HepG2 (cell line): ENCODE data around the gene MBOAT7. TPM values are rescaled to one million over a fixed set of nuclear protein-coding genes. Genes with fewer than 3 reads are reported as not detected.

Source experiments
- ATF4 ChIP-seq, 2 experiments: fragments of 450-650 bp in 1 of 2; sonication (generic) in 1 of 2; formaldehyde crosslinking; IDR thresholded peaks; 2 replicates each; pipeline versions ENCODE4 v1.5.0 to v1.8.0; 2020 to 2022; ENCODE audit warnings: mild to moderate bottlenecking in 1 of 2, missing genetic modification reagents in 1 of 2
- FOXA1 ChIP-seq, 2 experiments: fragments of 450-650 bp in 1 of 2; sonication (generic) in 1 of 2; formaldehyde crosslinking in 1 of 2; IDR thresholded peaks; 2 replicates each; pipeline versions ENCODE4 v1.4.0 to v1.6.1; 2016 to 2020; ENCODE audit warnings: missing genetic modification reagents in 1 of 2
- FOXP1 ChIP-seq, 2 experiments: fragments of 450-650 bp in 1 of 2; IDR thresholded peaks; 2 replicates each; pipeline ENCODE4 v1.6.1; 2017 to 2018; ENCODE audit warnings: antibody characterized with exemption in 1 of 2
- HBP1 ChIP-seq: IDR thresholded peaks from 2 replicates; pipeline ENCODE4 v1.6.1; 2016; ENCODE audit warnings: low read depth, control low read depth
- HDAC1 ChIP-seq: sonication (generic); formaldehyde crosslinking; IDR thresholded peaks from 2 replicates; pipeline ENCODE4 v1.5.1; 2020; ENCODE audit warnings: mild to moderate bottlenecking, missing genetic modification reagents
- HDAC2 ChIP-seq: sonication (generic); formaldehyde crosslinking; IDR thresholded peaks from 2 replicates; pipeline ENCODE4 v1.4.0; 2020; ENCODE audit warnings: missing genetic modification reagents
- HINFP ChIP-seq: sonication (generic); formaldehyde crosslinking; IDR thresholded peaks from 2 replicates; pipeline ENCODE4 v1.4.0; 2020; ENCODE audit warnings: low read depth, mild to moderate bottlenecking, missing genetic modification reagents
- HOXA3 ChIP-seq: sonication (generic); formaldehyde crosslinking; IDR thresholded peaks from 2 replicates; pipeline ENCODE4 v1.5.0; 2020; ENCODE audit warnings: missing genetic modification reagents
- KDM6A ChIP-seq: IDR thresholded peaks from 2 replicates; pipeline ENCODE4 v1.6.1; 2016; ENCODE audit warnings: low read depth
- KLF16 ChIP-seq, 2 experiments: sonication (generic) in 1 of 2; formaldehyde crosslinking in 1 of 2; IDR thresholded peaks; 2 replicates each; pipeline versions ENCODE4 v1.6.1 to v1.8.0; 2016 to 2023; ENCODE audit warnings: missing genetic modification reagents in 2 of 2, missing compliant biosample characterization in 1 of 2
- KLF9 ChIP-seq: IDR thresholded peaks from 2 replicates; pipeline ENCODE4 v1.6.1; 2016; ENCODE audit warnings: low read depth
- MIER2 ChIP-seq: IDR thresholded peaks from 2 replicates; pipeline ENCODE4 v1.6.1; 2016; ENCODE audit warnings: missing biosample characterization, missing genetic modification reagents
- MXD4 ChIP-seq: IDR thresholded peaks from 2 replicates; pipeline ENCODE4 v1.6.1; 2016; ENCODE audit warnings: mild to moderate bottlenecking, missing biosample characterization, missing genetic modification reagents
- REL ChIP-seq: sonication (generic); formaldehyde crosslinking; conservative IDR thresholded peaks from 2 replicates; pipeline ENCODE4 v1.8.0; 2022; ENCODE audit warnings: mild to moderate bottlenecking, missing genetic modification reagents, moderate library complexity
- SPEN ChIP-seq: sonication (generic); formaldehyde crosslinking; IDR thresholded peaks from 2 replicates; pipeline ENCODE4 v1.5.1; 2020; ENCODE audit warnings: low read depth, mild to moderate bottlenecking, missing genetic modification reagents
- ZNF607 ChIP-seq: sonication (generic); formaldehyde crosslinking; IDR thresholded peaks from 2 replicates; pipeline ENCODE4 v1.5.1; 2020; ENCODE audit warnings: missing genetic modification reagents, mild to moderate bottlenecking, borderline replicate concordance
- ZNF776 ChIP-seq: sonication (generic); formaldehyde crosslinking; IDR thresholded peaks from 2 replicates; pipeline ENCODE4 v1.4.0; 2020; ENCODE audit warnings: mild to moderate bottlenecking, missing genetic modification reagents
- polyA plus RNA-seq, 8 experiments: library from polyadenylated mRNA; depleted of rRNA in 3 of 8; stranded (reverse) in 7 of 8; unstranded in 1 of 8; fragments of >200 nt; fragmentation: Illumina TruSeq in 4 of 8; extraction: Trizol in 4 of 8; gene quantifications; 2 replicates each; pipeline versions ENCODE4 v1.2.1 to v1.2.3, GENCODE V29; 2011 to 2016; ENCODE audit warnings: low read depth in 4 of 8, missing spikeins in 1 of 8, mixed read lengths in 1 of 8; ENCODE audit not compliant: insufficient read depth in 1 of 8
- total RNA-seq, 5 experiments: library from RNA; depleted of rRNA; stranded (reverse); fragments of >200 nt; fragmentation: Illumina TruSeq; extraction: Trizol; gene quantifications; 2 replicates each; pipeline ENCODE4 v1.2.3, GENCODE V29; 2016; ENCODE audit warnings: low read depth in 1 of 5
- TF ChIP-seq, protein P1 (sequence below): sonication (generic); formaldehyde crosslinking; IDR thresholded peaks from 2 replicates; pipeline ENCODE4 v1.4.0; 2020; ENCODE audit warnings: missing genetic modification reagents
- TF ChIP-seq, protein P2 (sequence below): sonication (generic); formaldehyde crosslinking; IDR thresholded peaks from 2 replicates; pipeline ENCODE4 v1.4.0; 2020; ENCODE audit warnings: low read depth, missing genetic modification reagents

Gene MBOAT7
- total and polyA plus RNA-seq, 2 of the 13 experiments (the other 11 are each of a cell fraction or from before 2014, with no cell fraction given), result 22.2 to 25.5 TPM

- TF ChIP-seq, protein P1, sequence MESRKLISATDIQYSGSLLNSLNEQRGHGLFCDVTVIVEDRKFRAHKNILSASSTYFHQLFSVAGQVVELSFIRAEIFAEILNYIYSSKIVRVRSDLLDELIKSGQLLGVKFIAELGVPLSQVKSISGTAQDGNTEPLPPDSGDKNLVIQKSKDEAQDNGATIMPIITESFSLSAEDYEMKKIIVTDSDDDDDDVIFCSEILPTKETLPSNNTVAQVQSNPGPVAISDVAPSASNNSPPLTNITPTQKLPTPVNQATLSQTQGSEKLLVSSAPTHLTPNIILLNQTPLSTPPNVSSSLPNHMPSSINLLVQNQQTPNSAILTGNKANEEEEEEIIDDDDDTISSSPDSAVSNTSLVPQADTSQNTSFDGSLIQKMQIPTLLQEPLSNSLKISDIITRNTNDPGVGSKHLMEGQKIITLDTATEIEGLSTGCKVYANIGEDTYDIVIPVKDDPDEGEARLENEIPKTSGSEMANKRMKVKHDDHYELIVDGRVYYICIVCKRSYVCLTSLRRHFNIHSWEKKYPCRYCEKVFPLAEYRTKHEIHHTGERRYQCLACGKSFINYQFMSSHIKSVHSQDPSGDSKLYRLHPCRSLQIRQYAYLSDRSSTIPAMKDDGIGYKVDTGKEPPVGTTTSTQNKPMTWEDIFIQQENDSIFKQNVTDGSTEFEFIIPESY (CRISPR knock-in tag), result peak; percentile 35; the same call in 1 of the 2 replicates
- TF ChIP-seq HOXA3 (CRISPR knock-in tag) (peak; percentile 77), MXD4 (CRISPR knock-in tag) (peak; percentile 39; the same call in 1 of the 2 replicates), REL (CRISPR knock-in tag) (0 out of 2 replicates have a peak, but pooled peaks have one; percentile 58), MIER2 (CRISPR knock-in tag) (peak; percentile 37; the same call in 1 of the 2 replicates), SPEN (no peak), HINFP (0 out of 2 replicates have a peak, but pooled peaks have one; percentile 60), HBP1 (CRISPR knock-in tag) (0 out of 2 replicates have a peak, but pooled peaks have one; percentile 50), FOXA1 (IDR thresholded peaks at IDR 0.05) (no peak), FOXA1 (CRISPR knock-in tag; IDR thresholded peaks at IDR 0.05) (peak; percentile 98), KDM6A (CRISPR knock-in tag) (peak; percentile 72), KLF9 (CRISPR knock-in tag) (no peak), HDAC2 (CRISPR knock-in tag) (peak; percentile 94), HDAC1 (CRISPR knock-in tag) (peak; percentile 62; the same call in 1 of the 2 replicates), ZNF776 (CRISPR knock-in tag) (no peak), ZNF607 (CRISPR knock-in tag) (no peak), ATF4 (CRISPR knock-in tag; IDR thresholded peaks at IDR 0.05) (peak in 1 of 2 experiments; percentile 74; a peak in 2 of 4 replicates), FOXP1 (IDR thresholded peaks at IDR 0.05) (no peak), FOXP1 (CRISPR knock-in tag; IDR thresholded peaks at IDR 0.05) (peak; percentile 79), KLF16 (CRISPR knock-in tag; IDR thresholded peaks at IDR 0.05) (peak in 1 of 2 experiments; percentile 71; a peak in 2 of 4 replicates)
- TF ChIP-seq, protein P2, sequence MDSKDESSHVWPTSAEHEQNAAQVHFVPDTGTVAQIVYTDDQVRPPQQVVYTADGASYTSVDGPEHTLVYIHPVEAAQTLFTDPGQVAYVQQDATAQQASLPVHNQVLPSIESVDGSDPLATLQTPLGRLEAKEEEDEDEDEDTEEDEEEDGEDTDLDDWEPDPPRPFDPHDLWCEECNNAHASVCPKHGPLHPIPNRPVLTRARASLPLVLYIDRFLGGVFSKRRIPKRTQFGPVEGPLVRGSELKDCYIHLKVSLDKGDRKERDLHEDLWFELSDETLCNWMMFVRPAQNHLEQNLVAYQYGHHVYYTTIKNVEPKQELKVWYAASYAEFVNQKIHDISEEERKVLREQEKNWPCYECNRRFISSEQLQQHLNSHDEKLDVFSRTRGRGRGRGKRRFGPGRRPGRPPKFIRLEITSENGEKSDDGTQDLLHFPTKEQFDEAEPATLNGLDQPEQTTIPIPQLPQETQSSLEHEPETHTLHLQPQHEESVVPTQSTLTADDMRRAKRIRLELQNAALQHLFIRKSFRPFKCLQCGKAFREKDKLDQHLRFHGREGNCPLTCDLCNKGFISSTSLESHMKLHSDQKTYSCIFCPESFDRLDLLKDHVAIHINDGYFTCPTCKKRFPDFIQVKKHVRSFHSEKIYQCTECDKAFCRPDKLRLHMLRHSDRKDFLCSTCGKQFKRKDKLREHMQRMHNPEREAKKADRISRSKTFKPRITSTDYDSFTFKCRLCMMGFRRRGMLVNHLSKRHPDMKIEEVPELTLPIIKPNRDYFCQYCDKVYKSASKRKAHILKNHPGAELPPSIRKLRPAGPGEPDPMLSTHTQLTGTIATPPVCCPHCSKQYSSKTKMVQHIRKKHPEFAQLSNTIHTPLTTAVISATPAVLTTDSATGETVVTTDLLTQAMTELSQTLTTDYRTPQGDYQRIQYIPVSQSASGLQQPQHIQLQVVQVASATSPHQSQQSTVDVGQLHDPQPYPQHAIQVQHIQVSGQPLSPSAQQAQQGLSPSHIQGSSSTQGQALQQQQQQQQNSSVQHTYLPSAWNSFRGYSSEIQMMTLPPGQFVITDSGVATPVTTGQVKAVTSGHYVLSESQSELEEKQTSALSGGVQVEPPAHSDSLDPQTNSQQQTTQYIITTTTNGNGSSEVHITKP (CRISPR knock-in tag), result no peak
These were observed 20.6 kb upstream of the MBOAT7 start (continued) for GRCh38 chr19:54209811-54210494.
